WI38 (cell line): ENCODE data around the gene ATXN3.
A peak's percentile ranks its signal among the peaks of the same experiment; 100 is the strongest.
"Not testable (repeated sequence)": the region's sequence is repeated elsewhere in the genome, so short reads cannot be mapped to it uniquely, and the experiment has no call there.

Experiments used
- H3K4me3 ChIP-seq: 2 replicates; pipeline ENCODE4 v1.5.1; 2011; ENCODE audit warnings: low read depth, mild to moderate bottlenecking, control low read depth, low read length
- CTCF ChIP-seq: IDR thresholded peaks from 2 replicates; pipeline ENCODE4 v1.5.1; 2012; ENCODE audit warnings: low read depth, mild to moderate bottlenecking, control low read depth, low read length

The ATXN3 gene

GRCh38 chr14:92058006-92058917 lies 48.1 kb downstream of the ATXN3 start:
- H3K4me3 ChIP-seq = no peak overlapping the region
- TF ChIP-seq CTCF = no peak

GRCh38 chr14:92049781-92050180 lies 56.6 kb downstream of the ATXN3 start:
- H3K4me3 ChIP-seq = no peak overlapping the region
- TF ChIP-seq CTCF = no peak

GRCh38 chr14:92049221-92049620 lies 57.2 kb downstream of the ATXN3 start:
- not testable (repeated sequence) for H3K4me3 ChIP-seq

GRCh38 chr14:92045904-92046303 lies 60.5 kb downstream of the ATXN3 start:
- H3K4me3 ChIP-seq = not testable (repeated sequence)

GRCh38 chr14:92041766-92042165 lies 64.6 kb downstream of the ATXN3 start:
- H3K4me3 ChIP-seq = not testable (repeated sequence)

- no peak overlapping the region for H3K4me3 ChIP-seq
Measured at GRCh38 chr14:92041203-92041602, 65.2 kb downstream of the ATXN3 start.

GRCh38 chr14:92040431-92041051 lies 65.8 kb downstream of the ATXN3 start:
- no peak for TF ChIP-seq CTCF
- H3K4me3 ChIP-seq = peak overlapping the region; percentile 94

More at GRCh38 chr14:92041203-92041602, 65.2 kb downstream of the ATXN3 start:
- no peak for TF ChIP-seq CTCF

GRCh38 chr14:92039719-92040430 lies 66.5 kb downstream of the ATXN3 start, which contains the start of gene TRIP11:
Gene TRIP11 (minus strand): TSS chr14:92040059. CDS start chr14:92039685, 374 bp downstream.
- no peak for TF ChIP-seq CTCF
- H3K4me3 ChIP-seq = peak within 1 kb of the TSS; percentile 94
